Measurements from ENCODE around the gene SUN1.

DNA sequence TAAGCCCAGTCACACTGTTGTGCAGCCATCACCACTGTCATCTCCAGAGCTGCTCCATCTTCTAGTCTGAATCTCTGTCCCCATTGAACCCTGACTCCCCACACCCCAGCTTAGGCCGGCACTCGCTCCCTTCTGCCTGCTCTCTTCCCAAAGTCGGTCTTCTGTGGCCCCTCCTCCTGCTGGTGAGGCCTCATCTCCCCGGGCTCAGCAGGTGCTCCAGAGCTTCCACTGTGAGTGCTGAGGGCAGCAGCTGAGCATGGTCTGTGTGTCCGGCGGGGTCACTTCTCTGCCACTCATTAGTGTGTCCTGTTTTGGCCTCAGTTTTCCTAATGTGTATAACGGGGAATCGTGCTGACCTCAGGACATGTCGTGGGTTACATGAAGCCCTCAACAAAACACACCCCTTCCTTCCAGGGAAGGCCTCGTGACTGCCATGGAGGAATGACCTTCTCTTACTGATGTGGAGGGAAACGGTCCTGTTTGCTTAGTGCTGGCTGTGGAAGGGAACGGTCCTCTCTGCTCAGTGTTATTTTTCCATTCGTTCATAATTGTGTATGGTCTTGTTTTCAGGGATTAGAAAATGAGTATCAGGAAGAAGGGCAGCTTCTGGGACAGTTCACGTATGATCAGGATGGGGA is 39.7 kb downstream of the SUN1 start:
- TF ChIP-seq, protein P1, sequence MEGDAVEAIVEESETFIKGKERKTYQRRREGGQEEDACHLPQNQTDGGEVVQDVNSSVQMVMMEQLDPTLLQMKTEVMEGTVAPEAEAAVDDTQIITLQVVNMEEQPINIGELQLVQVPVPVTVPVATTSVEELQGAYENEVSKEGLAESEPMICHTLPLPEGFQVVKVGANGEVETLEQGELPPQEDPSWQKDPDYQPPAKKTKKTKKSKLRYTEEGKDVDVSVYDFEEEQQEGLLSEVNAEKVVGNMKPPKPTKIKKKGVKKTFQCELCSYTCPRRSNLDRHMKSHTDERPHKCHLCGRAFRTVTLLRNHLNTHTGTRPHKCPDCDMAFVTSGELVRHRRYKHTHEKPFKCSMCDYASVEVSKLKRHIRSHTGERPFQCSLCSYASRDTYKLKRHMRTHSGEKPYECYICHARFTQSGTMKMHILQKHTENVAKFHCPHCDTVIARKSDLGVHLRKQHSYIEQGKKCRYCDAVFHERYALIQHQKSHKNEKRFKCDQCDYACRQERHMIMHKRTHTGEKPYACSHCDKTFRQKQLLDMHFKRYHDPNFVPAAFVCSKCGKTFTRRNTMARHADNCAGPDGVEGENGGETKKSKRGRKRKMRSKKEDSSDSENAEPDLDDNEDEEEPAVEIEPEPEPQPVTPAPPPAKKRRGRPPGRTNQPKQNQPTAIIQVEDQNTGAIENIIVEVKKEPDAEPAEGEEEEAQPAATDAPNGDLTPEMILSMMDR (IDR thresholded peaks at IDR 0.05), result no peak
- TF ChIP-seq POLR2A (IDR thresholded peaks at IDR 0.05), result no peak

Data from suprapubic skin (tissue), 3 donors.